IMR-90 (cell line): Measurements from ENCODE around the gene SPHK2. TPM values are rescaled to one million over a fixed set of nuclear protein-coding genes. Genes with fewer than 3 reads are reported as not detected.
A peak's percentile ranks its signal among the peaks of the same experiment; 100 is the strongest.

ENCODE experiments used
- ATAC-seq: fragments of 200-7000 bp; cut with Tn5 transposase; 2 replicates; pipeline ENCODE4 v1.9.1; 2020; ENCODE audit warnings: low read depth, mild to moderate bottlenecking, moderate library complexity
- BruUV-seq: library from RNA; stranded (reverse); fragments of 400-500 nt; replicated peaks from 2 replicates; lab custom pipeline; 2021; lab: Mats Ljungman, UMichigan
- CTCF ChIA-PET: fragments of 300-600 bp; formaldehyde crosslinking; extraction: SDS; loops from one replicate; lab custom pipeline; 2021; ENCODE audit warnings: antibody characterized with exemption; lab: Yijun Ruan, JAX
- POLR2A ChIA-PET: fragments of 300-600 bp; sonication (Branson Sonifier 250); formaldehyde crosslinking; loops from one replicate; lab custom pipeline; 2022; ENCODE audit warnings: antibody characterized with exemption; ENCODE audit not compliant: unreplicated experiment; lab: Charles Lee
- DNase-seq: peaks from one replicate; pipeline ENCODE4 v3.0.0; 2013
- H2AFZ ChIP-seq: replicated peaks from 2 replicates; pipeline ENCODE3; 2013; ENCODE audit warnings: low read length, mild to moderate bottlenecking; ENCODE audit not compliant: poor library complexity
- H2AK5ac ChIP-seq: 2 replicates; pipeline ENCODE4 v1.6.1; 2013; ENCODE audit warnings: low read depth, low read length, inconsistent platforms
- H2AK9ac ChIP-seq: replicated peaks from 2 replicates; pipeline ENCODE3; 2013; ENCODE audit warnings: mild to moderate bottlenecking, low read depth, low read length, moderate library complexity; ENCODE audit not compliant: poor library complexity
- H2BK120ac ChIP-seq: 2 replicates; pipeline ENCODE4 v1.6.1; 2013; ENCODE audit warnings: low read depth, low read length, inconsistent platforms
- H2BK15ac ChIP-seq: 3 replicates; pipeline ENCODE4 v1.6.1; 2013; ENCODE audit warnings: low read depth, low read length, inconsistent platforms
- H2BK20ac ChIP-seq: 2 replicates; pipeline ENCODE4 v1.6.1; 2013; ENCODE audit warnings: low read depth, mild to moderate bottlenecking, inconsistent platforms, low read length, moderate library complexity
- H2BK5ac ChIP-seq: 2 replicates; pipeline ENCODE4 v1.6.1; 2013; ENCODE audit warnings: mild to moderate bottlenecking, low read depth, low read length, inconsistent platforms; ENCODE audit not compliant: poor library complexity, severe bottlenecking
- H3K14ac ChIP-seq: replicated peaks from 2 replicates; pipeline ENCODE4 v1.6.1; 2013; ENCODE audit warnings: low read depth, low read length, inconsistent platforms
- H3K18ac ChIP-seq: 2 replicates; pipeline ENCODE4 v1.6.1; 2013; ENCODE audit warnings: low read depth, low read length, control low read depth
- H3K23ac ChIP-seq: 2 replicates; pipeline ENCODE4 v1.6.1; 2013; ENCODE audit warnings: low read depth, low read length, inconsistent platforms
- H3K27ac ChIP-seq: 2 replicates; pipeline ENCODE4 v1.5.1; 2013; ENCODE audit warnings: mild to moderate bottlenecking, control low read depth, low read length; ENCODE audit not compliant: insufficient read depth
- H3K27me3 ChIP-seq: 2 replicates; pipeline ENCODE4 v1.6.1; 2013; ENCODE audit warnings: low read length; ENCODE audit not compliant: control insufficient read depth, insufficient read depth
- H3K36me3 ChIP-seq: 2 replicates; pipeline ENCODE4 v1.6.1; 2013; ENCODE audit warnings: low read length, mixed read lengths; ENCODE audit not compliant: control insufficient read depth, insufficient read depth
- H3K4ac ChIP-seq: 2 replicates; pipeline ENCODE4 v1.6.1; 2013; ENCODE audit warnings: low read depth, low read length, inconsistent platforms
- H3K4me1 ChIP-seq: 2 replicates; pipeline ENCODE4 v1.6.1; 2013; ENCODE audit warnings: low read length, mixed read lengths; ENCODE audit not compliant: control insufficient read depth, insufficient read depth
- H3K4me2 ChIP-seq: 2 replicates; pipeline ENCODE4 v1.6.1; 2013; ENCODE audit warnings: low read depth, mild to moderate bottlenecking, control low read depth, low read length, moderate library complexity
- H3K4me3 ChIP-seq: 2 replicates; pipeline ENCODE4 v1.5.1; 2013; ENCODE audit warnings: low read depth, mild to moderate bottlenecking, control low read depth, low read length, moderate library complexity; ENCODE audit not compliant: insufficient read depth
- H3K56ac ChIP-seq: 2 replicates; pipeline ENCODE4 v1.6.1; 2013; ENCODE audit warnings: low read length, inconsistent platforms; ENCODE audit not compliant: insufficient read depth; ENCODE audit errors: extremely low read depth
- H3K79me1 ChIP-seq, 2 experiments: 2 replicates each; pipeline ENCODE4 v1.6.1; 2013; ENCODE audit warnings: low read length in 2 of 2, inconsistent platforms in 1 of 2, low read depth in 1 of 2
- H3K9ac ChIP-seq: 2 replicates; pipeline ENCODE4 v1.6.1; 2013; ENCODE audit warnings: low read depth, low read length, control low read depth
- H3K9me1 ChIP-seq: 2 replicates; pipeline ENCODE4 v1.6.1; 2013; ENCODE audit warnings: low read length, inconsistent platforms; ENCODE audit not compliant: insufficient read depth
- H3K9me3 ChIP-seq: 2 replicates; pipeline ENCODE4 v1.6.1; 2013; ENCODE audit warnings: low read length; ENCODE audit not compliant: control insufficient read depth, insufficient read depth
- H4K20me1 ChIP-seq: 2 replicates; pipeline ENCODE4 v1.6.1; 2013; ENCODE audit warnings: low read length, inconsistent platforms; ENCODE audit not compliant: insufficient read depth
- H4K5ac ChIP-seq: 2 replicates; pipeline ENCODE4 v1.6.1; 2013; ENCODE audit warnings: mild to moderate bottlenecking, low read depth, low read length, control low read depth
- H4K8ac ChIP-seq, 2 experiments: 2 replicates each; pipeline ENCODE4 v1.6.1; 2013; ENCODE audit warnings: low read depth in 2 of 2, low read length in 2 of 2, control low read depth in 1 of 2, inconsistent platforms in 1 of 2
- H4K91ac ChIP-seq: 2 replicates; pipeline ENCODE4 v1.6.1; 2013; ENCODE audit warnings: low read depth, low read length, inconsistent platforms; ENCODE audit not compliant: insufficient read depth
- BHLHE40 ChIP-seq: fragments of 150-350 bp; IDR thresholded peaks from 2 replicates; pipeline ENCODE4 v1.6.1; 2016; ENCODE audit warnings: mild to moderate bottlenecking, low read depth, low read length
- CEBPB ChIP-seq: IDR thresholded peaks from 2 replicates; pipeline ENCODE4 v1.6.1; 2012; ENCODE audit warnings: low read depth, low read length, improper control_type of control experiment
- WGBS, 2 experiments: methylation state at CpG; one replicate each; pipeline versions ENCODE4 v1.1.5 to v1.1.7; 2013; ENCODE audit warnings: missing lambda C conversion rate in 2 of 2; ENCODE audit not compliant: insufficient read length in 1 of 2; ENCODE audit errors: extremely low coverage in 2 of 2; 5-methylcytosine and 5-hydroxymethylcytosine counted together
- dilution Hi-C: fragments of 300-500 bp; cut with HindIII; formaldehyde crosslinking; loops from one replicate; pipeline ENCODE4 v1.14.3; 2018; ENCODE audit warnings: low sequenced_read_pairs; ENCODE audit not compliant: unreplicated experiment
- in situ Hi-C: fragments of 300-500 bp; cut with MboI; formaldehyde crosslinking; loops from 3 replicates; pipeline ENCODE4 v1.14.3; 2019; ENCODE audit warnings: low sequenced_read_pairs, inconsistent platforms, mixed read lengths
- intact Hi-C: fragments of 100-400 bp; cut with micrococcal nuclease; formaldehyde crosslinking; loops from 2 replicates; pipeline ENCODE4 v1.10.0; 2022
- polyA plus RNA-seq, 3 experiments: library from polyadenylated mRNA; depleted of rRNA; stranded (reverse); fragments of >200 nt; gene quantifications; 2 replicates each; pipeline ENCODE4 v1.2.3, GENCODE V29; 2012; ENCODE audit warnings: low replicate concordance in 1 of 3
- total RNA-seq: library from RNA; depleted of rRNA; stranded (reverse); fragments of >200 nt; gene quantifications from 2 replicates; pipeline ENCODE4 v1.2.3, GENCODE V29; 2012

The SPHK2 gene
- total and polyA plus RNA-seq, 2 of the 4 experiments (the other 2 are of a cell fraction): 1.6 to 9.9 TPM

GRCh38 chr19:48636859-48637448, 17.6 kb downstream of the SPHK2 start, which contains the start of gene DBP:
Gene DBP (minus strand): TSS chr19:48637379. CDS start chr19:48636994, 385 bp downstream.
- Histone ChIP-seq H4K20me1 (peaks cover 4% of the 10 kb centered on the region; the same call in 1 of the 2 replicates), H2BK20ac (peak within 1 kb of the TSS; percentile 81), H3K27ac (peak within 1 kb of the TSS; percentile 81), H2BK5ac (peak within 1 kb of the TSS; percentile 76), H3K4me3 (peak within 1 kb of the TSS; percentile 62), H3K18ac (peak within 1 kb of the TSS; percentile 71), H2AK9ac (peak within 1 kb of the TSS; percentile 92), H3K79me1 (peaks cover 0 to 18% of the 10 kb centered on the region in 2 experiments; a peak in 3 of 4 replicates), H3K36me3 (no peaks in the 10 kb centered on the region; the same call in 1 of the 2 replicates), H4K5ac (peak within 1 kb of the TSS; percentile 72), H3K4me1 (peaks cover 28% of the 10 kb centered on the region), H2AFZ (peak within 1 kb of the TSS; percentile 95), H4K91ac (peak within 1 kb of the TSS; percentile 77), H2BK120ac (peak within 1 kb of the TSS; percentile 50), H3K9me3 (no peaks in the 10 kb centered on the region), H3K27me3 (no peaks in the 10 kb centered on the region), H3K9me1 (peaks cover 24% of the 10 kb centered on the region), H2AK5ac (peak within 1 kb of the TSS; percentile 78), H3K4ac (peak within 1 kb of the TSS; percentile 96), H3K4me2 (peak within 1 kb of the TSS; percentile 91), H3K56ac (peak within 1 kb of the TSS; percentile 84; the same call in 1 of the 2 replicates), H2BK15ac (peak within 1 kb of the TSS; percentile 77; the same call in 2 of the 3 replicates), H3K9ac (peak within 1 kb of the TSS; percentile 60), H3K14ac (peak within 1 kb of the TSS; percentile 65), H4K8ac (peak within 1 kb of the TSS; percentile 43 to 93), H3K23ac (peak within 1 kb of the TSS; percentile 64)
- in situ Hi-C loops (no loop called here), dilution Hi-C loops (no loop called here), intact Hi-C loops (no loop called here)
- BruUV-seq: no TSS peak
- DNase-seq (no peak), ATAC-seq (0 out of 2 replicates have a peak, but pooled peaks have one; percentile 3)
- POLR2A ChIA-PET: interaction anchor here (0.6 to 0.7 kb wide), 3 partner anchors 18 to 174 kb away, joined by 3 read pairs; partner anchors contain the start of genes BCAT2, RPL18 and SPHK2
- 1% methylated on average over 27 of the region's 40 CpGs; no CpG with 5 or more reads in 1 of the 2 experiments for WGBS, 2 experiments
- CTCF ChIA-PET: no interaction called here
- TF ChIP-seq CEBPB (peak; percentile 57; the same call in 1 of the 2 replicates), BHLHE40 (no peak)
